ENCODE measurements around the gene RAD54L. TPM values are rescaled to one million over a fixed set of nuclear protein-coding genes. Genes with fewer than 3 reads are reported as not detected.
"Not testable (repeated sequence)": the region's sequence is repeated elsewhere in the genome, so short reads cannot be mapped to it uniquely, and the experiment has no call there.

RAD54L gene
- total RNA-seq, 1 experiment from 2014 or later = 15.3 TPM

DNA sequence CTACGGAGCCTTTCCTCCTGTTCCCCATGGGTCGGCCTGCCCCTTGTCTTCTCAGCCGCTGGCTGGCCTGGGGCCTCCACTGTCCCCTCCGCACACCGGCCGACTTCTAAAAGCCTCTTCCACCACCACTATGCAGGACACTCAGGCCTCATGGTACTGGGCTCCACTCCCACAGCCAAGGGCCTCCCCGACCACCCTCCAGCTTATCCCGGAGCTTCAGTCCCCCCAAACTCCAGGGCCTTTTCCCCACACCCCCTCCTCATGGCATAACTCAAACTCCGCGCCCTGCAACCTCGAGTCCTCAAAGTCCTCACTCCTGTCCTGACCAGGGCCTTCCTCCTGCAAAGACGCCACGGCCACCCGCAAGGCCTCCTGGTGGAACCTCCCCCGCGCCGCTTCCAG lies 53.8 kb downstream of the RAD54L start:
- no peaks in the 10 kb centered on the region for H3K9me3 ChIP-seq
- H3K36me3 ChIP-seq = peaks cover 57% of the 10 kb centered on the region
- no peaks in the 10 kb centered on the region for H3K27me3 ChIP-seq
- DNase-seq = peak; percentile 21
- H3K4me3 ChIP-seq = peak overlapping the region; percentile 88

- no peaks in the 10 kb centered on the region for H3K9me3 ChIP-seq
- H3K27me3 ChIP-seq = no peaks in the 10 kb centered on the region
- DNase-seq = peak; percentile 70
- peak overlapping the region; percentile 88 for H3K4me3 ChIP-seq
- peaks cover 57% of the 10 kb centered on the region for H3K36me3 ChIP-seq
Measured at GRCh38 chr1:46301808-46302640, 54.5 kb downstream of the RAD54L start.

GRCh38 chr1:46302641-46303037 lies 55.1 kb downstream of the RAD54L start:
- peaks cover 57% of the 10 kb centered on the region for H3K36me3 ChIP-seq
- peak; percentile 32 for DNase-seq
- peak overlapping the region; percentile 88 for H3K4me3 ChIP-seq
- H3K27me3 ChIP-seq = no peaks in the 10 kb centered on the region
- H3K9me3 ChIP-seq = no peaks in the 10 kb centered on the region

DNA sequence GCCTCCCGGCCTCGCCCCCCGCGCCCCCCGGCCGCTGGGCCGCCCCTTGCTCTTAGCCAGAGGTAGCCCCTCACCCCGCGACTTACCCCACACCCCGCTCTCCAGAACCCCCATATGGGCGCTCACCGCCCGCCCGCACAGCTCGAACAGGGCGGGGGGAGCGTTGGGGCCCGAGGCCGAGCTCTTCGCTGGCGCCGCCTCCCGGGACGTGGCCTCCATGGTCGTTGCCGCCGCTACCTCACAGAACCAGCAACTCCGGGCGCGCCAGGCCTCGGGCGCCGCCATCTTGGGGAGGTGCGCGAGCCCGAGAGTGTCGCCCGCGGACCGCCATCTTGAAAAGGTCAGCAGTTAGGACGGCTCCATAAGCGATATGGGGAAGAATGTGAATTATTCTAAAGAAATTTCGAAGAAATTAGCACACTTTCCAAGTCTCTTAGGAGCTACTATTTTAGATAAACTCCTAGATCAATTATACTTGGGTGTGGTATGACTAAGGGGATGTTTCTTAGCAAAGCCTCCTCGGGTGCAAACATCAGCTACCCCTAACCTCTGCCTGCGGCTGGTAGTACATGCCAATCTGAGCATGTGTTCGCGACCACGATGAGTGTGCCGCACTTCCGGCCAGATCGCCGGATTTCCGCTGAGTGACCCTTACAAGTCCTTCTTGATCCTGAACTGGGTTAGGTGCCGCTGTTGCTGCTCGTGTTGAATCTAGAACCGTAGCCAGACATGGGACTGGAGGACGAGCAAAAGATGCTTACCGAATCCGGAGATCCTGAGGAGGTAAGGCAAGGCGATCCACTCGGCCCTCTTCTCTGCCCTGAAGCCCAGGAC lies 55.7 kb downstream of the RAD54L start, which contains the start of the genes LRRC41 and UQCRH:
TSS of gene LRRC41 (minus strand) at position 579 of the 834 bp plus-strand sequence. CDS start at position 285, 294 bp downstream.
TSS of gene UQCRH (plus strand) at position 661 of the 834 bp plus-strand sequence. CDS start at position 730, 69 bp downstream.
- Histone ChIP-seq H3K36me3 (peaks cover 58% of the 10 kb centered on the region), H3K9me3 (no peaks in the 10 kb centered on the region), H3K27me3 (no peaks in the 10 kb centered on the region), H3K4me3 (peak within 1 kb of the TSS; percentile 88)
- DNase-seq = peak; percentile 96

GRCh38 chr1:46303872-46304326 lies 56.3 kb downstream of the RAD54L start:
- Histone ChIP-seq H3K4me3 (peak overlapping the region; percentile 88), H3K27me3 (no peaks in the 10 kb centered on the region), H3K9me3 (no peaks in the 10 kb centered on the region), H3K36me3 (peaks cover 58% of the 10 kb centered on the region)
- DNase-seq = no peak

DNA sequence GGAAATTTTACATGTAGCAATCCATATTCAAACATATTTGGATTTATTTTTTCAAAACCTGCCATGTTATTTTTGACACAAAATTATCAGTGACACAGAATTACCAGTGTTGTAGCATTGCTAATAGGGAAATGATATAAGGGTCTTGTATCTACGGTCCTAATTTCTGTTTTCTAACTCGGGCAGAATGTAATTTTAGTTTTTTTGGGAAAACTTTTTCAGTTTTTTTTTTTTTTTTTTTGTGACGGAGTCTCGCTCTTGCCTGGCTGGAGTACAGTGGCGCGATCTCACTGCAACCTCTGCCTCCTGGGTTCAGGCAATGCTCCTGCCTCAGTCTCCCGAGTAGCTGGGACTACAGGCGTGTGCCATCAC lies 58.6 kb downstream of the RAD54L start:
- peak overlapping the region; percentile 88 for H3K4me3 ChIP-seq
- no peaks in the 10 kb centered on the region for H3K9me3 ChIP-seq
- peaks cover 68% of the 10 kb centered on the region for H3K36me3 ChIP-seq
- no peak for DNase-seq
- no peaks in the 10 kb centered on the region for H3K27me3 ChIP-seq

- peaks cover 87% of the 10 kb centered on the region for H3K36me3 ChIP-seq
- no peaks in the 10 kb centered on the region for H3K9me3 ChIP-seq
- H3K27me3 ChIP-seq = no peaks in the 10 kb centered on the region
- H3K4me3 ChIP-seq = no peak overlapping the region
- no peak for DNase-seq
Measured at GRCh38 chr1:46309401-46310159, 62.0 kb downstream of the RAD54L start.

GRCh38 chr1:46310321-46310720 lies 62.8 kb downstream of the RAD54L start:
- Histone ChIP-seq H3K36me3 (peaks cover 90% of the 10 kb centered on the region), H3K9me3 (no peaks in the 10 kb centered on the region), H3K4me3 (no peak overlapping the region), H3K27me3 (no peaks in the 10 kb centered on the region)
- no peak for DNase-seq

DNA sequence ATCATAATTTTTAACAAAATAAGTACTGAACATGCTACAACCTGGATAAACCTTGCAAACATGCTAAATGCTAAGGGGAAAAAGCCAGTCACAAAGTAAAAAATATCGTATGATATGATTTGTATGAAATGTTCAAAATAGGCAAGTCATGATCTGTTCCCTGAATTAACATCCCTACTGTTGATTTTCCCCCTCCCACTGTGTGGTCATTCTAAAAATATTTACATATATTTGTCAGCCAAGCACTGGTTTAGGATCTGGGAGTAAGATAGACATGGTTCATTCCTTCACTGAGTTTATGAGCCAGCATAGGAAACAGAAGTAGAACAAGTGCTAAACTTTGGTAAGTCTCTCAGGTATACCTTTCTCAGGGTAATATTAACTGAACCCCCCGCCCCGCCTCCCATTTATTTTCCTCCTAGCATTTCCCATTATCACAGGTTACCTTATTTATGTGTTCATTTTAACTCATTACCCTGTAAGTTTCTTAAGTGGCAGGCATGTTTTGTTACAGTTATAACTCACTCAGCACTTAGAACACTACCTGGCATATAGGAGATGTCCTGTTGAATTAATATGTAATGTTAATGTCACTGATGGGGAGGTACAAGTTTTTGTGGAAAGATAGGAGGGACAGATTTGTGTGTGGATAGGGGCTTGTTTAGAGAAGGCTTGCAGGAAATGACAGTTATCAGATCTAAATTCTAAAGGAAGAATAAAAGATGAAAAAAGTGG lies 68.3 kb downstream of the RAD54L start:
- DNase-seq = no peak
- H3K36me3 ChIP-seq = peaks cover 62% of the 10 kb centered on the region
- no peak overlapping the region for H3K4me3 ChIP-seq
- no peaks in the 10 kb centered on the region for H3K9me3 ChIP-seq
- H3K27me3 ChIP-seq = no peaks in the 10 kb centered on the region

DNA sequence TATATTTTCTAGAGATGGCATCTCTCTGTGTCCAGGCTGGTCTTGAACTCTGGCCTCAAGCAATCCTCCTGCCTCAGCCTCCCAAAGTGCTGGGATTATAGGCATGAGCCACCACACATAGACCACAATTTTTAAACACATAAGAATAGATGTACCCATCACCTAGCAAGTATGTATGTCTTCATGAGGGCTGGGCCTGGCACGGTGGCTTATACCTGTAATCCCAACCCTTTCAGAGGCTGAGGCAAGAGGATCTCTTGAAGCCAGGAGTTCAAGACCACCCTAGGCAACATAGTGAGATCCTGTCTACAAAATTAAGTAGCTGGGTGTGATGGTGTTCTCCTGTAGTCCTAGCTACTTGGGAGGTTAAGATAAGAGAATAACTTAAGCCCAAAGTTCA lies 69.8 kb downstream of the RAD54L start:
- Histone ChIP-seq H3K4me3 (no peak overlapping the region), H3K36me3 (peaks cover 48% of the 10 kb centered on the region), H3K27me3 (no peaks in the 10 kb centered on the region), H3K9me3 (no peaks in the 10 kb centered on the region)
- no peak for DNase-seq

- H3K36me3 ChIP-seq = peaks cover 28% of the 10 kb centered on the region
- not testable (repeated sequence) for H3K27me3 ChIP-seq, H3K9me3 ChIP-seq, H3K4me3 ChIP-seq, DNase-seq
Measured at GRCh38 chr1:46319301-46319700, 71.7 kb downstream of the RAD54L start.

GRCh38 chr1:46319960-46320914 lies 72.7 kb downstream of the RAD54L start:
- peaks cover 19% of the 10 kb centered on the region for H3K36me3 ChIP-seq
- H3K9me3 ChIP-seq, H3K4me3 ChIP-seq, DNase-seq, H3K27me3 ChIP-seq: not testable (repeated sequence)

DNA sequence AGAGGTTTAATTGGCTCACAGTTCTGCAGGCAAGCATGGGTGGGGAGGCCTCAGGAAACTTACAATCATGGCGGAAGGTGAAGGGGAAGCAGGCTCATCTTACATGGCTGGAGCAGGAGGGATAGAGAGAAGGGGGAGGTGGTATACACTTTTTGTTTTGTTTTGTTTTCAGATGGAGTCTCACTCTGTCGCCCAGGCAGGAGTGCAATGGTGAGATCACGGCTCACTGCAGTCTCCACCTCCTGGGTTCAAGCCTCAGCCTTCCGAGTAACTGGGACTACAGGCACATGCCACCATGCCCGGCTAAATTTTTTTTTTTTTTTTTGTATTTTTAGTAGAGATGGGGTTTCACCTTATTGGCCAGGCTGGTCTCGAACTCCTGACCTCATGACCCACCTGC lies 74.6 kb downstream of the RAD54L start:
- H3K27me3 ChIP-seq, H3K9me3 ChIP-seq, H3K4me3 ChIP-seq, H3K36me3 ChIP-seq, DNase-seq: not testable (repeated sequence)

DNA sequence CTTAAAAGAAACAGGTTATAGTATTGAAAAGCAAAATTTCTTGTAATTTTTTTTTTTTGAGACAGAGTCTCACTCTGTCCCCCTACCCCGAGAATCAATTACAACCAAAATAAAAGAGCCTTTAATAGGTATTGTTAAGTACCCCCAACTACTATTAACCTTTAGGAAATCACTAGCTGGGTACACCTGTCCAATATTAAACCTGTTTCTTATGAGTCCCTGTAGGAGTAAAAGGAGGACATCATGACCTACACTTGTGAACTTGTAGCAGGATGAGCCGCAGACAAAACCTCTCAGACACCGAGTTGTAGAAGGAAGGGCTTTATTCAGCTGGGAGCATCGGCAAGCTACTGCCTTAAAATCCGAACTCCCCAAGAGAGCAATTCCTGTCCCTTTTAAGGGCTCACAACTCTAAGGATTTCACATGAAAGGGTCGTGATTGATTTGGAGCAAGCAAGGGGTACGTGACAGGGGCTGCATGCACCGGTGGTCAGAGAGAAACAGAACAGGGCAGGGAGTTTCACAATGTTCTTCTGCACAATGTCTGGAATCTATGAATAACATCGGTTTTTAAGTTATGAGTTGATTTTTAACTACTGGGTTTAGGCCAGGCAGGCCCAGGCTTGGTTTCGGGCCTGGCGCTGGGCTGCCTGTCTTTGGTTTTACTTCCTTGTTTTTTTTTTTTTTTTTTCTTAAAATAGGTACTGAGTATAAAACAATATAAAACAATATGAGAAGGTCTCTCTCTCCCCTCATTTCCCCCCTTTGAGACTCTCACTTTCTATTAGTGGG lies 77.9 kb downstream of the RAD54L start:
- not testable (repeated sequence) for H3K9me3 ChIP-seq, H3K4me3 ChIP-seq, H3K27me3 ChIP-seq, DNase-seq, H3K36me3 ChIP-seq

All from MG63 (cell line).